HT-29 (cell line): ENCODE results near the gene CTDSP2. TPM values are rescaled to one million over a fixed set of nuclear protein-coding genes. Genes with fewer than 3 reads are reported as not detected.
"Not testable (repeated sequence)": the region's sequence is repeated elsewhere in the genome, so short reads cannot be mapped to it uniquely, and the experiment has no call there.

Source experiments
- DNase-seq: peaks from one replicate; pipeline ENCODE4 v3.0.0-alpha.2; 2015; ENCODE audit warnings: low spot score
- total RNA-seq: library from RNA; depleted of rRNA; stranded (reverse); fragments of >200 nt; shearing (Covaris generic); gene quantifications from 2 replicates; pipeline ENCODE4 v1.2.3, GENCODE V29; 2014

Gene CTDSP2
- total RNA-seq, 1 experiment from 2014 or later, result 40.7 TPM

DNA sequence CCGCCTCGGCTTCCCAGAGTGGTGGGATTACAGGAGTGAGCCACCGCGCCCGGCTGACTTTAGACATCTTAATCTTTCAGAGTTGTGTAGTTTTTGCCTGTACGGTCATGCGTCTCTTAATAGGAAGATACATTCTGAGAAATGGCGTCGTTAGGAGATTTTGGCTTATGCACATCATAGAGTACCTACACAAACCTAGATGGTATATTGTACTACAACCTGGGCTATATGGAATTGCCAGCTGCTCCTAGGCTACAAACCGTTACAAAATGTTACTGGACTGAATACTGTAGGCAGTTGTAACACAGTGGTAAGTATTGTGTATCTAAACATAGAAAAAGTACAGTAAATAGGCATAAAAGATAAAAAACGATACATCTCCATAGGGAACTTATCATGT lies 62.7 kb downstream of the CTDSP2 start:
- no peak for DNase-seq

DNA sequence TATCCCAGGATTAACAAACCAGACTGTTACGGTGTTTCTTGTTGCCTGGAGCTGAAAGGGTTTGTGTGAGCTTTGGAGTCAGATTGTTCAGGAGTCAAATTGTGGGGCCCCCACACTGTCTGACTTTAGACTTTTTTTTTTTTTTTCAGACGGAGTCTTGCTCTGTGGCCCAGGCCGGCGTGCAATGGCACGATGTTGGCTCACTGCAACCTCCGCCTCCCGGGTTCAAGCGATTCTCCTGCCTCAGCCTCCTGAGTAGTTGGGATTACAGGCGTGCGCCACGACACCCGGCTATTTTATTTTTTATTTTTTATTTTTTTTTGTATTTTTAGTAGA lies 63.1 kb downstream of the CTDSP2 start:
- no peak for DNase-seq

DNA sequence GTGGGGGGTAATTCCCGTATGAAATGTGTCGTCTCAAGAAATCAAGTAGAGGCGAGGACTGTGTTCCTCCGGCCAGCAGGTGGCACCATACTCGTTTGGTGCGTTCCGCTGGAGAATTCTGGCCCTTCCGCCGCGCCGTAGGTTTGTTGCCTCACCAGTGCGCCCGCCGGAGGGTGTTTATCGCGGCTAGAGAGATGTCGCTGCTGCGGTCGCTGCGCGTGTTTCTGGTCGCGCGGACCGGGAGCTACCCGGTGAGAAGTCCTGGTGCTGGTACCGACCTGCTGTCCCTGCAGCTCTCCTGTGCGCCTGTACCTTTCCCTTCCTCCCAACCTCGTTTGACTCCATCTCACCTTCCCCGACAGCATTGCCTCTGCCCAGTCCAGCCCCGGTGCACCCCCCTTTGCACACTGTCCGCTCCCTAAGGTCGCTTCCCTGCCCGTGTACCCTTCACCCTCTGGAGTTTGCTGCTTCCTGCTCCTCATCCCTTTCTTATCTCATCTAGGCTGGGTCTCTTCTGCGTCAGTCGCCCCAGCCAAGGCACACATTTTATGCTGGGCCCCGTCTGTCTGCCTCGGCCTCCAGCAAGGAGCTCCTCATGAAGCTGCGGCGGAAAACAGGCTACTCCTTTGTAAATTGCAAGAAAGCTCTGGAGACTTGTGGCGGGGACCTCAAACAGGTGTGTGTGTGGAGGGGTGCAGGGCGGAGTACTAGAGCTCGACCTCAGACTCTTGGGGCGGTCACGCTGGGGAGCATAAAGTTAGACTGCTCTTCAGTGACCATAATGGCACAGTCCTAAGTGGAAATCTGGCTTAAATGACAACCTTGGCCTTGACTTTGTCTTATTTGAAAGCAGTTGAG lies 63.7 kb downstream of the CTDSP2 start, which contains the start of gene TSFM:
TSS of gene TSFM (plus strand) at position 180 of the 858 bp plus-strand sequence. CDS start at position 195, 15 bp downstream.
- peak; percentile 96 for DNase-seq

DNA sequence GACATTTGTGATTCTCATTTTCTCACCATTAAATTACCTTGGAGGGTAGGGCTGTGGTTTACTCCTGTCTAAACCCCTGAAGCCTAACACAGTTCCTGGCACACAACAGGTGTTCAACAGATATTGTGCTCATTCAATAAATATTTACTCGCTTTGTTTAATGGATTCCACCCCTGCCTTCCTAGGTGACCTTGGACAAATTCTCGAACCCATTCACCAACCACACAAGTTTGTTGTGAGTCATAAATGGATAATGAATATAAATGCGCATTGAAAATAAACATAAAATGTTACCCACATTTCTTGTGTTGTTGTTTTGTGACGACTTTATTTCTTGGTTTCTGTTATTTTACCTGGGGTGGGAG lies 64.3 kb downstream of the CTDSP2 start:
- no peak for DNase-seq

DNA sequence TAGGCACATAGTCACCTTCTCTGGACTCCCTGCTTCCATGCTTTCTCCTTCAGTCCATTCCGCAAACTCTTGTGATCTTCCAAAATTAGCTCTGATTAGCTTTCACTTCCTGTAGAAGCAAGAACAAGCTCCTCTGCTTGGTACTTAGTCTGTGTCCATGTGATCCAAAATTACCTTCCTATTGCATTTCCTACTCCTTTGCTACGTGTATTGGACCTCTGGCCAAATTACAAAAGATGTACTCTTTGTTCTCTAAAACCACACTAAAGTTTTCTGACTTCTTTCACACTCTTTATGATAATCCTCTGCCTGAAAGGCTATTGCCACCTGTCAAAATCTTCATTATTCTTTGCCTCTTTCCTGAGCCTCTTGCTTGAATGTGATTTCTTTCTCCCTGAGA lies 64.7 kb downstream of the CTDSP2 start:
- DNase-seq, result no peak

DNA sequence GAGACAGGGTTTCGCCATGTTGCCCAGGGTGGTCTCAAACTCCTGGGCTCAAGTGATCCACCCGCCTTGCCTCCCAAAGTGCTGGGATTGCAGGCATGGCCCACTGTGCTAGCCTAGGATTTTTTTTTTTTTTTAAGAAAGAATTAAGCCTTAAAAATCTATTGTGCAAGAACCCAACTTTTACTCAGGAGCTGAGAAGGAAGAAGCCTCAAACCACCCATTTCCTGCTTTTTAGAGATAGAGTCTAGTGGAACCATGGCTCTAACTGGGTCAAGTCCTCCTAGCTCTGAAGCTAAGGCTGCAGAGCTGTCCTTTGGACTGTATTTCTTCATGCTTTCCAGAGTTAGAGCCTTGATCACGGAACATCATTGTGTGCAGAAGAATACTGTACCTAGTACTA lies 65.3 kb downstream of the CTDSP2 start:
- no peak for DNase-seq

DNA sequence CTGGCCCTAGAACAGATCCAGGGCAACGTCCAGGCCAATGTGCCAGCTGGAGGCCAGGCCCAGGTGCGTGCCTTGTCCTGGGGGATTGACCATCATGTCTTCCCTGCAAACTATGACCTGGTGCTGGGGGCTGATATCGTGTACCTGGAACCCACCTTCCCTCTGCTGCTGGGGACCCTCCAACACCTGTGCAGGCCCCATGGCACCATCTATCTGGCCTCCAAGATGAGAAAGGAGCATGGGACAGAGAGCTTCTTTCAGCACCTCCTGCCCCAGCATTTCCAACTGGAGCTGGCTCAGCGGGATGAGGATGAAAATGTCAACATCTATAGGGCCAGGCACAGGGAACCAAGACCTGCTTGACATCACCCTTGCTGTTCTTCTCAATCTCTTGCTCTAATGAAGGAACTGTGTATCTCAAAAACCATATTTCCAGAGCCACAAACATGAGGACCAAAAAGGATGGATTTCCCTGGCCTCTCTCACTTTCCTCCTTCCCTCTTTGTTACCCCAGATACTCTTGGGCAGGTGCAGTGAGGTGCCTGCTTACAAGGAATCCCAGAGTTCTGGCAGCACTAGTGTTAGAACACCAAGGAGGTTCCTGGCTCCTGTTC lies 66.1 kb downstream of the CTDSP2 start:
- DNase-seq, result no peak

DNA sequence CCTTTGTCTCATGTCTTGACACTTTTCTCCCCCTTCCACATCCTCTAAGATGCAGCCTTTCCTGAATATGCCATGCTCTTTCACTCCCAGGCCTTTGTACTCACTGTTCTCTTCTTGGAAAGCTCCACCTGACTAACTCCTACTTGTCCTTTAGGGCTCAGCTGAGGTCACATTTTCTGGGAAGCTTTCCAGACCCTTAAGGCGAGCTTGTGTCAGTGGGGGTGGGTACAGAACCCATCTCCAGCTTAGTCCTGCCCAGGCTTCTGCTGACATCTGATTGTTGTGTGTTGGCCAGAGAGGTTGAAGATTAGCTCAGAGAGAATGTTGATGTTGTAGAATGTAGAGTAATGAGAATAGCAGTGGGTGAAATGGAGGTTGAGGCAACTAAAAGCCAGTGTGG lies 66.8 kb downstream of the CTDSP2 start:
- no peak for DNase-seq

DNA sequence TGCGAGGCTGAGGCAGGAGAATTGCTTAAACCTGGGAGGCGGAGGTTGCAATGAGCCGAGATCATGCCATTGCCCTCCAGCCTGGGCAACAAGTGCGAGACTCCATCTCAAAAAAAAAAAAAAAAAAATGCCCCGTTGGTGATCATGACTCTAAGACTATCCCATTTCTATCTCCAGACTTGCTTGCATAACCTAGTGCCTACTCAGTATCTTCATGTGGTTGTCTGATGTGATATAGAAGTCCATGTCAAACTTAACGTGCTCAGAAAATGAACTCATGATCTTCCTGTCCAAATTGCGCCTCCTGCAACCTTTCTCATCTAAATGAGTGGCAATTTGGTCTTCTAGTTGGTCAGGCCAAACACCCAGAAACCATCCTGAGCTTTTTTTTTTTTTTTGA lies 68.6 kb downstream of the CTDSP2 start:
- no peak for DNase-seq

DNA sequence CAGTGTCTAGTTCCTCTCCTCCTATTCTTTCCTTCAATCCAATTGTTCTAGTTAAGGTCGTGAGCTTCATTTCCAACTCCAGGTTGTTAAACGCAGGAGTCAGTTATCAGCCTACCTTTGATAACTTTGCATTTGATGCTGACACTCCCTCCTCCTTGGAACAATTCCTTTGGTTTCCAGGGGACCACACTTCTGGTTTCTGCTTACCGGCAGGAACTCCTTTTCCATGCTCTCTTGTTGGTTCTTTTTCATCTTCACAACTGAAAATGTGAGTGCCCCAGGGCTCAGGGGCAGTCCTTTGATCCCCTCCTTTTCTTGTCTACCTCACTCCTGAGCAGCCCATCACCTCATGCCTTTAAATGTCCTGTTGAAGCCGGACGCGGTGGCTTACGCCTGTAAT lies 69.2 kb downstream of the CTDSP2 start:
- no peak for DNase-seq

DNA sequence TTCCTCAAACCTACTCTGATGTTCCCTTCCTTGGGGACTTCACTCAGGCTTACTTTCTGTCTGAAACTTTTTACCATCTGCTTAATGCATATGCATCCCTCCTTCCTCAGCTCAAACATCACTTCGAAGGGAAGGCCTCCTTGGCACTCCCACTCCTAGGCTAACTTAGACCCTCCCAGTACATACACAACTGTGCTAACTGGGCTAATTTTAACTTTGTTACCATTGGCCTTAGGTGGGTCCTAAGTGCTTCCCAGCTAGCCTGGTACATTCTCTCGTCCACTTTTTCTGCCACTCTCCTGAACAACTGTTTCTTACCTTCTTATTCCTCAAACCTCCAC lies 70.3 kb downstream of the CTDSP2 start:
- no peak for DNase-seq

DNA sequence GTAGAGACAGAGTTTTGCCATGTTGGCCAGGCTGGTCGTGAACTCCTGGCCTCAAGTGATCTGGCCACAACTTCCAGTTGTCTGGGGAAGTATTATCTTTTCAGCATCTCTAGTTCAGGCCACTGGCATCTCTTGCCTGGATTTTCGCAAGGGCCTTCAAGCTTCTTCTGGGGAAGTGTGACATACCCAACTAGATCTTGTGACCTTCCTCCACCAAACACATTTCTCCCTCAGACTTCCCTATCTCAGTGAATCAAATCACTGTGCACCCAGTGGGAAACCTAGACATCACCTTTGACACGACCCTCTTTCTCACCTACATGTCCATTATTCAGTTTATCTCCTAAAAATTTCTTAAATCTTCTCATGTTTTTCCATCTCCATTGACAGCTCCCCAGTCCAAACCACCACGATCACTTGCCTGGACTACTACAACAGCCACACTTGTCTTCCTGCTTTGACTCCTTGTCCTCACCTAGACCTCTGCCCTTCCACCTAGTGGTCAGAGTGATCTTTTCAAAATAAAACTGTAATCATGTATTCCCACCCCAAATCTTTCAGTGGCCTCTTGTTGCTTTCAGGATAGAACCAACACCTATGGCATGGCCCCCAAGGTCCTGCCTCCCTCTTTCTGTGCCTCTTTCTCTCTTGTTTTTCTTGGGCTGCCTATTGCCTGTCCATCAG lies 70.8 kb downstream of the CTDSP2 start:
- DNase-seq, result no peak

DNA sequence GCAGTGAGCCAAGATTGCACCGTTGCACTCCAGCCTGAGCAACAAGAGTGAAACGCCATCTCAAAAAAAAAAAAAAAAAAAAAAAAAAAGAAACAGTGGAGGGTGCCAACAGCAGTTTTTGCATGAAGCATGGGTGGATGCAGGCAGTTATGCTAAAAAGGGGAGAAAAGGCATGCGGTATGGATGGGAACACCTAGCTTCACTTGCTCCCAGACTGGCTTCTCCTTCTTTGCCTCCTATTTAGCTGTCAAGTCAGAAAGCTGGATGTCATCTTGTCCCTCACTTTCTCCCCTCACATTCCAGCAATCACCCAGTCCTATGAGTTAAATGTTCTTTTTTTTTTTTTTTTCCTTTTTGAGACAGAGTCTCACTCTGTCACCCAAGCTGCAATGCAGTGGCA lies 71.5 kb downstream of the CTDSP2 start:
- DNase-seq, result no peak

DNA sequence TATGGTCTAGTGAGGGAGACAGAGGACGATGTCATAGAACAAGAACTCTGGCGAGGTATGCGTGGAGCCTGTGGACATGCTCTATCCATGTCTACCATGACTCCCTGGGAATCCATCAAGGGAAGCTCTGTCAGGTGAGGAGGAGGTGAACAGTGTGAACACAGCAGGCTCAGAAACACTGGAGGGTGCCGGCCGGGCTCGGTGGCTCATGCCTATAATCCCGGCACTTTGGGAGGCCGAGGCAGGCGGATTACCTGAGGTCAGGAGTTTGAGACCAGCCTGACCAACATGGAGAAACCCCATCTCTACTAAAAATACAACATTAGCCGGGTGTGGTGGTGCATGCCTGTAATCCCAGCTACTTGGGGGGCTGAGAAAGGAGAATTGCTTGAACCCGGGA lies 71.9 kb downstream of the CTDSP2 start:
- not testable (repeated sequence) for DNase-seq

DNA sequence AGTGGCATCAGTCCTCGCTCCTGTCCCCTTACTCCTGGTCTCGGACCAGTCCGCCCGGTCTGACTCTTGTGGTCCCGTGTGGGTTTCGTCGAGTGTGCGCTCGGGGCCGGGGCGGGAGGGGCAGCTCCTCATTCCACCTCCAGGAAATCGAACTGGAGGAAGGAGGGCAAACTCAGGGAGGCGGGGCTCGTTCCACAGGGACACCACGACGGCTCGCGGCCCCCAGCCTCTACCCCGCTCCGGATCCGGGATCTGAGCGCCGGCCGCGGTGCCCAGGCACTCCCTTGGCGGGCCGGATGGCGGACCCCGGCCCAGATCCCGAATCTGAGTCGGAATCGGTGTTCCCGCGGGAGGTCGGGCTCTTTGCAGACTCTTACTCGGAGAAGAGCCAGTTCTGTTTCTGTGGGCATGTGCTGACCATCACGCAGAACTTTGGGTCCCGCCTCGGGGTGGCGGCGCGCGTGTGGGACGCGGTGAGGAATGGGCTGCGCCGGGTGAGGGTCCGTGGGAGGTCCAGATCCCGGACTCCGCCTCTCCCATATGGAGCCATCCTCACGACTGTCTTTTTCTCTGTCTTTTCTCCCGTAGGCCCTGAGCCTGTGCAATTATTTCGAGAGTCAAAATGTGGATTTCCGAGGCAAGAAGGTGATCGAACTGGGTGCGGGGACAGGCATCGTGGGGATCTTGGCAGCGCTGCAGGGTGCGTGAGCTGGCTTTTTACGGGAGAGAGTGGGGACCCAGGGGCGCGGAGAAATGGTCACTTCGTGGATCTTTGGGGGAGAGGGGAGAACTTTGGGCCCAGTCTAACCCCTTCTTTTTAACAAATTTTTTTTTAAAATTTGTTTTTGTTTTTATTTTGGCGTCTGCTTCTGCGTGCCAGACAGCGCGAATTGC lies 73.9 kb downstream of the CTDSP2 start, which contains the start of gene EEF1AKMT3:
TSS of gene EEF1AKMT3 (plus strand) at position 186 of the 894 bp plus-strand sequence. CDS start at position 297, 111 bp downstream.
- DNase-seq, result peak; percentile 7

DNA sequence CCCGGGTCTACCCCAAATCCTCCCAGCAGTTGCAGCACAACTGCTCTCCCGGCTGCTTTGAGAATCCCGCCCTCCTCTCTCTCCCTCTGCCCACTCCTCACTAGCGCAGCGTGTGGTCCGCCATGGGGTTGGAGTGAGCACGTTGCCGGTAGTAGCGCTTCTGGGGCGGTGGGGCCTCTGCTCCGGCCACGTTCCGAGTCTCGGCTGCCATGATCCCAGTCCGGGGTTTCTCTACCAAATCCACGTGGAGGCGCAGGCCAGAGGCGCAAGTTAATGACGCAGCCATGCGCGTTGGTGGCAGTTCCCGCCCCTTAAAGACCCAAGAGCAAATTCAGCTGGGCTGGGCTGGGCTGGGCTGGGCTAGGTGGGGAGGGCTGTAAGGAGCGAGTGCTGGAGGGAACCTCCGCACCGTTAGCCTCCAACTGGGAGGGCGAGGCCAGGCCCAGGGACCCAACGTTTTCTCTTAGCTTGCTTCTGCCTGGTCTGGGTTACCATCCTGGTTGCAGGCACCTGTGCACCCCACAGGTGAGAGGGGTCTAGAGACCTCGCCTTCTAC lies 74.6 kb downstream of the CTDSP2 start, which contains the start of gene METTL1:
TSS of gene METTL1 (minus strand) at position 233 of the 556 bp plus-strand sequence. CDS start at position 211, 22 bp downstream.
- peak; percentile 98 for DNase-seq

DNA sequence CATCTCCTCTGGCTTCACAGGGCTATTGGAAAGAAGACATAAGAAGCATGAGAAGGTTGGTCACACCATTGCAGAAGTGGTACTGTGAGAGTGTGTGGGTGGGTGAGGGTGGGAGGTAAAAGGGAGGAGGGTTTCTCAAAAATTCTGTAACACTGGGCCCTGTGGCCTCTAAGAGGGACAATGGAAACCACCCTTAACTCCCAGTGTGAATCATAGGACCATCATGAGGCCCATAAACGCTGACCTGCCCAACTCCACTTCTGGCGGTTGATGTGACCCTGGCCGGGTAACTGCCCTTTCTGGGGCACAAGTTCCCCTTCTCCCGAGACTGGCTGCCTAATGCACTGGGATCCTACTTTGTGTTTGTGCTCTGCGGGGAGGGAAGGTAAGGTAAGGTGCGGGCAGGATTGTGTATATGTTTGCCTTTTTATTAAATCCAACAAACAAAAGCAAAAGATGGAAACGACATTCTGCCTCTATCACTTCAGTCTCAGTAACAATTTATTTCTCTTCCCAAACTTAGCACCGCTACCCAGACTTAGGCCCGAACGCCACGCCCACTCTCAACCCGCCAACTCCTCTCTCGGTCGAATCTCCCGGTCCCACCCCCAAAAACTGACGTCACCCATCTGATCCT lies 75.2 kb downstream of the CTDSP2 start:
- DNase-seq, result peak; percentile 94

DNA sequence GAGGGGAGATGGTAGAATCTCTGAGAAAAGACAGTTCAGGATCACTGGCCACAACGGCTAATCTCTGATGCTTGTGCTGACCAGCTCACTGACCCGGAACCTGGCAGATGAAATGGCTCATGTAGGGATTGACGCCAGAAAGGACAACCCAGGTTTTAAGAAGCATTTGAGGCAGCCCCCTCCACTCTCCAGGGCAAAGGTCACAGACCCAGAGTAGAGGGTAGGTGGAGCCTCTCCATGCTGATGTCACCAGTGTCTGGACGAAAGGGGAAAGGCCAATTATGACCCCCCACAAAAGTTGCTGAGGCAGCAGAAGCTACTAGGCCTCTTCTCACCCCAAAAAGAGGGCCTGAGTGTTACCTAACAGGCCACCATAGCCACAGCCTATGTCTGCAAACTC lies 75.8 kb downstream of the CTDSP2 start:
- DNase-seq, result no peak
